ENCODE data around the gene RABGAP1L.
"Not testable (repeated sequence)": the region's sequence is repeated elsewhere in the genome, so short reads cannot be mapped to it uniquely, and the experiment has no call there.

The RABGAP1L gene

GRCh38 chr1:174405219-174405618 is 245.9 kb downstream of the RABGAP1L start:
- ChIA-PET POLR2A (ENCODE audit: low non-redundant PET) (no interaction called here), CTCF (no interaction called here)
- TF ChIP-seq, protein P1, sequence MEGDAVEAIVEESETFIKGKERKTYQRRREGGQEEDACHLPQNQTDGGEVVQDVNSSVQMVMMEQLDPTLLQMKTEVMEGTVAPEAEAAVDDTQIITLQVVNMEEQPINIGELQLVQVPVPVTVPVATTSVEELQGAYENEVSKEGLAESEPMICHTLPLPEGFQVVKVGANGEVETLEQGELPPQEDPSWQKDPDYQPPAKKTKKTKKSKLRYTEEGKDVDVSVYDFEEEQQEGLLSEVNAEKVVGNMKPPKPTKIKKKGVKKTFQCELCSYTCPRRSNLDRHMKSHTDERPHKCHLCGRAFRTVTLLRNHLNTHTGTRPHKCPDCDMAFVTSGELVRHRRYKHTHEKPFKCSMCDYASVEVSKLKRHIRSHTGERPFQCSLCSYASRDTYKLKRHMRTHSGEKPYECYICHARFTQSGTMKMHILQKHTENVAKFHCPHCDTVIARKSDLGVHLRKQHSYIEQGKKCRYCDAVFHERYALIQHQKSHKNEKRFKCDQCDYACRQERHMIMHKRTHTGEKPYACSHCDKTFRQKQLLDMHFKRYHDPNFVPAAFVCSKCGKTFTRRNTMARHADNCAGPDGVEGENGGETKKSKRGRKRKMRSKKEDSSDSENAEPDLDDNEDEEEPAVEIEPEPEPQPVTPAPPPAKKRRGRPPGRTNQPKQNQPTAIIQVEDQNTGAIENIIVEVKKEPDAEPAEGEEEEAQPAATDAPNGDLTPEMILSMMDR (conservative IDR thresholded peaks at IDR 0.05; ENCODE audit: low read depth): no peak
- DNase-seq (ENCODE audit: low spot score): peak; percentile 1
- H3K27ac ChIP-seq: no peak overlapping the region

DNA sequence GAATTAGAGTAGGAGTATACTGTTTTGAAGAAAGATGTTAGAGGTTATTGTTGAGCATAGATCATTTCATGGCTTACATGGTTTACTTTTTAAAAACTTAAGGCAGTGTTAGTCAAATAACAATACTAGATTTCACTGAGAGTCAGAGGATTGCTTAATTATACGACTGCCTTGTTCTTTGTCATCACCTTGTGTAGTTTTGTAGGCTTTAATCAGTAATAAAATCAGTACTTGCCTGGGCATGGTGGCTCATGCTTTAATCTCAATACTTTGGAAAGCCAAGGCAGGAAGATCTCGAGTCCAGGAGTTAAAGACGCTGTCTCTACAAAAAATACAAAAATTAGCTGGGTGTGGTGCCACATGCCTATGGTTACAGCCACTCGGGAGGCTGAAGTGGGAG is 247.1 kb downstream of the RABGAP1L start:
- peak; percentile 10 for DNase-seq (ENCODE audit: low spot score)
- TF ChIP-seq, protein P1 (conservative IDR thresholded peaks at IDR 0.05; ENCODE audit: low read depth): no peak
- POLR2A ChIA-PET (ENCODE audit: low non-redundant PET): no interaction called here
- CTCF ChIA-PET: interaction anchor here (0.6 kb wide), 1 partner anchor 1239 kb away, joined by 3 read pairs; no protein-coding TSS in a partner anchor
- H3K27ac ChIP-seq: no peak overlapping the region; the same call in 1 of the 2 replicates

- TF ChIP-seq, protein P1 (conservative IDR thresholded peaks at IDR 0.05; ENCODE audit: low read depth): no peak
- ChIA-PET POLR2A (ENCODE audit: low non-redundant PET) (no interaction called here), CTCF (no interaction called here)
- H3K27ac ChIP-seq: no peak overlapping the region
- DNase-seq (ENCODE audit: low spot score): no peak
Measured at GRCh38 chr1:174407665-174408064, 248.3 kb downstream of the RABGAP1L start.

GRCh38 chr1:174408146-174408545 is 248.8 kb downstream of the RABGAP1L start:
- POLR2A ChIA-PET (ENCODE audit: low non-redundant PET): no interaction called here

GRCh38 chr1:174409801-174410200 is 250.5 kb downstream of the RABGAP1L start:
- H3K27ac ChIP-seq; CTCF ChIA-PET; POLR2A ChIA-PET (ENCODE audit: low non-redundant PET); DNase-seq (ENCODE audit: low spot score): not testable (repeated sequence)

More at GRCh38 chr1:174408146-174408545, 248.8 kb downstream of the RABGAP1L start:
- CTCF ChIA-PET: no interaction called here
- TF ChIP-seq, protein P1 (conservative IDR thresholded peaks at IDR 0.05; ENCODE audit: low read depth): no peak
- no peak for DNase-seq (ENCODE audit: low spot score)
- H3K27ac ChIP-seq: no peak overlapping the region

DNA sequence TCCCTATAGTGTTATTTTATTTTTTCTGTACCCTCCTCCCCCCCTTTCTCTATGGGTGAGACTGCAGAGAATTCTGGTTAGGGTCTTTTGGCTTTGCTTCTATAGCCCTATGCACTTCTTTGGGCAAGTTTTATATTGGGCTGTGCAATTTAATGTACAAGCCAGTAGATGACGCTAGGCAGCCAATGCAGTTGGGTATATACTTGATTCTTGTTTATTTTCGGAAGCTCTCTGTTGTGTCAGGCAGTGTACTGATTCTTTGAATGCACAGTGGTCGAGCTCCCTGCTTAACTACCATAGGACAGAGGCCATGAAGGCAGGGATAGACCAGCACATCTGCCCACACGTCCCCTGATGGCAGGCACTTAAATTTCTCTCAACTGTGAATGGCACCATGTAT is 254.3 kb downstream of the RABGAP1L start:
- DNase-seq (ENCODE audit: low spot score): no peak
- POLR2A ChIA-PET (ENCODE audit: low non-redundant PET): no interaction called here
- TF ChIP-seq, protein P1 (conservative IDR thresholded peaks at IDR 0.05; ENCODE audit: low read depth): no peak
- CTCF ChIA-PET: interaction anchor here (0.8 kb wide), 1 partner anchor 9 kb away, joined by 3 read pairs; no protein-coding TSS in a partner anchor
- H3K27ac ChIP-seq: no peak overlapping the region

DNA sequence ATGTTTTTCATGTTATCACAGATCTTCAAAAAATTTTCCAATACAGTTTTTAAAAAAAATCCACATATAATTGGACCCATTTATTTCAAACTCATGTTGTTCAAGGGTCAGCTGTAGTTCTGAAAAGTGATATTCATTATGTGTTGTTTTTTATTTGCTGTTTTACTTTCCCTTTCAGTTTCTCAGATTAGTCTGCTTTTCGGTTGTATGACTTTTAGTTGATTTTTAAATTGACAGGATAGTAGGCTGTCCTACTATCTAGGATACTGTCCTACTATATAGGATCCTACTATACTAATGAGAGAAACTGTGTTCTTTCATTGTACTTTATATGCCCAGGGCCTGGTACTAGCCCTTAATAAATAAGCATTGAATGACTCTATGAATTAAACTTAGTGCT is 254.9 kb downstream of the RABGAP1L start:
- CTCF ChIA-PET: interaction anchor here (0.8 to 1.2 kb wide), 2 partner anchors 9 to 245 kb away, joined by 3 read pairs; no protein-coding TSS in a partner anchor
- POLR2A ChIA-PET (ENCODE audit: low non-redundant PET): no interaction called here
- TF ChIP-seq, protein P1 (conservative IDR thresholded peaks at IDR 0.05; ENCODE audit: low read depth): no peak
- DNase-seq (ENCODE audit: low spot score): no peak
- no peak overlapping the region for H3K27ac ChIP-seq

All from RWPE1 (cell line).